Tibial nerve (tissue), 4 donors: Measurements from ENCODE around the gene KLF18.

ENCODE experiments used
- CTCF ChIP-seq, 5 experiments: fragments of 200-600 bp in 3 of 5; fragments of 450-650 bp in 2 of 5; sonication (generic) in 3 of 5; IDR thresholded peaks; one replicate each; pipeline ENCODE4 v1.5.1; 2016 to 2019; ENCODE audit warnings: antibody characterized with exemption in 5 of 5, mild to moderate bottlenecking in 3 of 5, moderate library complexity in 2 of 5
- EP300 ChIP-seq, 2 donors: sonication (generic); formaldehyde crosslinking; IDR thresholded peaks; one replicate each; pipeline ENCODE4 v1.6.1; 2017; ENCODE audit warnings: antibody characterized with exemption in 2 of 2, mild to moderate bottlenecking in 1 of 2

DNA sequence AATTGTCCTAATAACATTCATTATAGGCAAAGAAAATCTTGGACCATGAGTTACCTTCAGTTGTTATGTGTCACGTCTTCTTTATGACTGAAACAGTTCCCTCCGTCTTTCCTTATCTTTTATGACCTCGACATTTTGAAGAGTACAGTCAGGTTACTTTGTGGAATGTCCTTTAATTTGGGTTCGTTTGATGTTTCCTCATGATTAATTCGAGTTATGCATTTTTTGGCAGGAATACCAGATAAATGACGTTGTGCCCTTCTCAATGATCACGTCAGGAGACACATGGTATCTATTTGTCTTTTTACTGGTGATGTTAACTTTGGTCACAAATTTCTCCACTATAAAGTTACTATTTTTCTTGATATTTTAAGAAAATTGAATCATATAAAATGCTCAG is 40.1 kb downstream of the KLF18 start:
- no peak for TF ChIP-seq CTCF (IDR thresholded peaks at IDR 0.05)
- no peak for TF ChIP-seq EP300 (IDR thresholded peaks at IDR 0.05)
